Measurements from ENCODE around the gene MINK1. TPM values are rescaled to one million over a fixed set of nuclear protein-coding genes. Genes with fewer than 3 reads are reported as not detected.

The MINK1 gene
- total RNA-seq, 1 experiment from 2014 or later, result 160 TPM

DNA sequence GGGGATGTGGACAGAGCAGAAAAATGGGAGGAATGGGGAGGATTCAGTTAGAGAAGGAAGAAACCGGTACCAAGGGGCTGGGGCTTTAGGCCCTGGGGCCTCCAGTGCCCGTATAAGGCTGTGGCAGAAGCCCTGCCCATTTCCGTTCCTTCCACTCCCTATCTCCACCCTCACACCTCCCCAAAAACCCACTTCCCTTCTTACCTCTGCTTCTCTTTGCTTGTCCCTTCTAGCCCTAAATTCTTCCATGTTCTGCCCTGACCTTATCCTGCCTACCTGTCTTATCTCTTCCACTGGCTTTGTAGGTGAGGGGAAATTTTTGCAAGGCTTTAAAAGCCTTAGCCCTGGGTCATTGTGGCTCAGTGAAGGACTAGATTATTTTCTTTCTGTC lies 111.0 kb downstream of the MINK1 start:
- CTCF ChIA-PET, result no interaction called here
- Histone ChIP-seq H3K9me3 (ENCODE audit: insufficient read depth, low read depth) (no peaks in the 10 kb centered on the region), H3K79me2 (ENCODE audit: low read depth) (peaks cover 80% of the 10 kb centered on the region), H3K36me3 (ENCODE audit: low read depth) (peaks cover 34% of the 10 kb centered on the region), H3K4me3 (no peak overlapping the region), H3K4me2 (no peak overlapping the region), H3F3A (ENCODE audit: insufficient read depth, low read depth) (peaks cover 88% of the 10 kb centered on the region), H3K9me2 (ENCODE audit: insufficient read depth) (no peaks in the 10 kb centered on the region), H2AFZ (no peak overlapping the region), H3K27ac (peak overlapping the region; percentile 99), H4K20me1 (ENCODE audit: insufficient read depth) (peaks cover 39% of the 10 kb centered on the region), H3K4me1 (replicated peaks; ENCODE audit: insufficient read depth) (peaks cover 32% of the 10 kb centered on the region), H3K27me3 (ENCODE audit: insufficient read depth, low read depth) (no peaks in the 10 kb centered on the region)
- POLR2A ChIA-PET (ENCODE audit: unreplicated experiment), result interaction anchor here (0.8 to 1.6 kb wide), 2 partner anchors 23 to 468 kb away, joined by 3 to 7 read pairs; partner anchors contain the start of gene SPAG7
- TF ChIP-seq EZH2 (IDR thresholded peaks at IDR 0.05; ENCODE audit: low read depth), result no peak
- TF ChIP-seq, protein P1, sequence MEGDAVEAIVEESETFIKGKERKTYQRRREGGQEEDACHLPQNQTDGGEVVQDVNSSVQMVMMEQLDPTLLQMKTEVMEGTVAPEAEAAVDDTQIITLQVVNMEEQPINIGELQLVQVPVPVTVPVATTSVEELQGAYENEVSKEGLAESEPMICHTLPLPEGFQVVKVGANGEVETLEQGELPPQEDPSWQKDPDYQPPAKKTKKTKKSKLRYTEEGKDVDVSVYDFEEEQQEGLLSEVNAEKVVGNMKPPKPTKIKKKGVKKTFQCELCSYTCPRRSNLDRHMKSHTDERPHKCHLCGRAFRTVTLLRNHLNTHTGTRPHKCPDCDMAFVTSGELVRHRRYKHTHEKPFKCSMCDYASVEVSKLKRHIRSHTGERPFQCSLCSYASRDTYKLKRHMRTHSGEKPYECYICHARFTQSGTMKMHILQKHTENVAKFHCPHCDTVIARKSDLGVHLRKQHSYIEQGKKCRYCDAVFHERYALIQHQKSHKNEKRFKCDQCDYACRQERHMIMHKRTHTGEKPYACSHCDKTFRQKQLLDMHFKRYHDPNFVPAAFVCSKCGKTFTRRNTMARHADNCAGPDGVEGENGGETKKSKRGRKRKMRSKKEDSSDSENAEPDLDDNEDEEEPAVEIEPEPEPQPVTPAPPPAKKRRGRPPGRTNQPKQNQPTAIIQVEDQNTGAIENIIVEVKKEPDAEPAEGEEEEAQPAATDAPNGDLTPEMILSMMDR (conservative IDR thresholded peaks at IDR 0.05), result no peak
- intact Hi-C loops (cut with micrococcal nuclease; ENCODE audit: unreplicated experiment), result loop anchor here (10.0 kb wide), 1 partner anchor 109 kb away; the partner anchor contains the start of gene MINK1
- DNase-seq, result no peak
- BruUV-seq (replicated peaks), result no TSS peak

DNA sequence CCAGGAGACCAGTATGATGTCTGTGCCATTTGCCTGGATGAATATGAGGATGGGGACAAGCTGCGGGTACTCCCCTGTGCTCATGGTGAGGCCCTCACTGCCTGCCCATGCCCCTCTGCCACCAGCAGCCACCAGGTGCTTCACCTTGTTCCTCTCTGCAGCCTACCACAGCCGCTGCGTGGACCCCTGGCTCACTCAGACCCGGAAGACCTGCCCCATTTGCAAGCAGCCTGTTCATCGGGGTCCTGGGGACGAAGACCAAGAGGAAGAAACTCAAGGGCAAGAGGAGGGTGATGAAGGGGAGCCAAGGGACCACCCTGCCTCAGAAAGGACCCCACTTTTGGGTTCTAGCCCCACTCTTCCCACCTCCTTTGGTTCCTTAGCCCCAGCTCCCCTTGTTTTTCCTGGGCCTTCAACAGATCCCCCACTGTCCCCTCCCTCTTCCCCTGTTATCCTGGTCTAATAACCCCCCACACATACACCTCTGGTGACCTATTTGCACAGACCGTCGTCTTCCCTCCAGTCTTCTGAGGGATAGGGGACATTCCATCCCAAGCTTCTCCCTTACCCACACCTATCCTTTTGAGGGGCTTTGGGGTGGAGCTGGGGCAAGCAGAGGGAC lies 111.5 kb downstream of the MINK1 start:
- Histone ChIP-seq H3K4me1 (replicated peaks; ENCODE audit: insufficient read depth) (peaks cover 32% of the 10 kb centered on the region), H3K27ac (peak overlapping the region; percentile 99), H3K27me3 (ENCODE audit: insufficient read depth, low read depth) (no peaks in the 10 kb centered on the region), H3K4me3 (no peak overlapping the region), H3K79me2 (ENCODE audit: low read depth) (peaks cover 78% of the 10 kb centered on the region), H3K36me3 (ENCODE audit: low read depth) (peaks cover 34% of the 10 kb centered on the region), H3K4me2 (peak overlapping the region; percentile 84; the same call in 1 of the 2 replicates), H3K9me3 (ENCODE audit: insufficient read depth, low read depth) (no peaks in the 10 kb centered on the region), H3K9me2 (ENCODE audit: insufficient read depth) (no peaks in the 10 kb centered on the region), H3F3A (ENCODE audit: insufficient read depth, low read depth) (peaks cover 88% of the 10 kb centered on the region), H2AFZ (no peak overlapping the region), H4K20me1 (ENCODE audit: insufficient read depth) (peaks cover 39% of the 10 kb centered on the region)
- TF ChIP-seq EZH2 (IDR thresholded peaks at IDR 0.05; ENCODE audit: low read depth), result no peak
- TF ChIP-seq, protein P1 (conservative IDR thresholded peaks at IDR 0.05), result no peak
- POLR2A ChIA-PET (ENCODE audit: unreplicated experiment), result interaction anchor here (0.5 to 1.6 kb wide), 4 partner anchors 9 to 82 kb away, joined by 3 to 8 read pairs (median 5); partner anchors contain the start of gene SPAG7
- no TSS peak for BruUV-seq (replicated peaks)
- no peak for DNase-seq
- intact Hi-C loops (cut with micrococcal nuclease; ENCODE audit: unreplicated experiment), result loop anchor here (1.0 to 10.0 kb wide), 2 partner anchors 23 to 110 kb away; partner anchors contain the start of genes MINK1 and SPAG7
- CTCF ChIA-PET, result interaction anchor here (0.7 kb wide), 1 partner anchor 613 kb away, joined by 3 read pairs; no protein-coding TSS in a partner anchor

DNA sequence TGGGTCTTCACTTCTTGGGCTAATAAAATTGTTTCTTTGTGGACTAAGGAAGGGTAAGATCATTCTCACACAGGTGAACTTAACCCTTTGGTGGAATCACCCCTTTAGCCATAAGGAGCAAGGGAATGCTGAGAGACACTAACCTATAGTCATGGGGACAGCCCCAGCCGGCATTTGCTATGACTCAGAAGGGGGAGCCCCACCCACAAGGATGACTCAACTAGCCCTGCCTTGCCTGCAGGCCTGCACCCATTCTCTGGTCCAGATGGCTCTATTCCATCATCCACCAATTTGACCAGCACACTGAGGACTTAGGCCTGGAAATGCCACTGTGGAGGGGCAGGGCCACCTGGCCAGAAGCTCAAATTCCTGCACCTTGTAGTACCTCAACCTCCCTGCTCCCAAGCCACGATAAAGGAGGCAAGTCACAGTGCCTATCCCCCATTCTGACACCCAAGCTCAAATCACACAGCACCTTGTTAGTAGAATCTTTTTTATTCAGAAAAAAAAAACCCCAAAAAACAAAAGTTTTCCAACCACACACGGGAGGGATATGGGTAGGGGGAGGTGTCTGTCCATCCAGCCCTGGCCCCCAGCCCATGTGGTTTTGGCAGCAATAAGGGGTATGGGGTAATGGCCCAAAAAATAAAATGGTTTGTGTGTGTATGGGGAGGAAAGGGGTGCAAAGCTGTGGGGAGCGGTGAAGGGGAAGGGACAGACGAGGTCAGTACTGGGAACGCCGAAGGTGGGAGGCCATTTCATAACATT lies 112.2 kb downstream of the MINK1 start:
- ChIA-PET POLR2A (ENCODE audit: unreplicated experiment) (interaction anchor here (0.5 to 1.6 kb wide), 4 partner anchors 8 to 82 kb away, joined by 3 to 8 read pairs (median 5); partner anchors contain the start of gene SPAG7), CTCF (interaction anchor here (0.7 kb wide), 2 partner anchors 305 to 613 kb away, joined by 3 read pairs; no protein-coding TSS in a partner anchor)
- H3F3A ChIP-seq (ENCODE audit: insufficient read depth, low read depth), result peaks cover 91% of the 10 kb centered on the region
- TF ChIP-seq, protein P1 (conservative IDR thresholded peaks at IDR 0.05), result no peak
- no peak for TF ChIP-seq EZH2 (IDR thresholded peaks at IDR 0.05; ENCODE audit: low read depth)
- BruUV-seq (replicated peaks), result no TSS peak
- peak overlapping the region; percentile 84 for H3K4me2 ChIP-seq
- H3K36me3 ChIP-seq (ENCODE audit: low read depth), result peaks cover 34% of the 10 kb centered on the region
- peaks cover 78% of the 10 kb centered on the region for H3K79me2 ChIP-seq (ENCODE audit: low read depth)
- peaks cover 39% of the 10 kb centered on the region for H4K20me1 ChIP-seq (ENCODE audit: insufficient read depth)
- H3K9me2 ChIP-seq (ENCODE audit: insufficient read depth), result no peaks in the 10 kb centered on the region
- H3K4me3 ChIP-seq, result peak overlapping the region; percentile 99; the same call in 1 of the 2 replicates
- intact Hi-C loops (cut with micrococcal nuclease; ENCODE audit: unreplicated experiment), result loop anchor here (1.0 to 10.0 kb wide), 2 partner anchors 22 to 111 kb away; partner anchors contain the start of genes MINK1 and SPAG7
- peak overlapping the region; percentile 99 for H3K27ac ChIP-seq
- peak; percentile 90 to 93 for DNase-seq
- peaks cover 33% of the 10 kb centered on the region for H3K4me1 ChIP-seq (replicated peaks; ENCODE audit: insufficient read depth)
- H2AFZ ChIP-seq, result no peak overlapping the region
- no peaks in the 10 kb centered on the region for H3K9me3 ChIP-seq (ENCODE audit: insufficient read depth, low read depth)
- no peaks in the 10 kb centered on the region for H3K27me3 ChIP-seq (ENCODE audit: insufficient read depth, low read depth)

Measured in PC-9 (cell line).